Peyer's patch (tissue), 4 donors: ENCODE measurements around the gene MAP1B.

ENCODE experiments used
- CTCF ChIP-seq, 6 experiments: fragments of 450-650 bp in 4 of 6; fragments of 200-600 bp in 2 of 6; sonication (generic) in 1 of 6; IDR thresholded peaks; one replicate each; pipeline ENCODE4 v1.5.1; 2017 to 2019; ENCODE audit warnings: antibody characterized with exemption in 6 of 6, mild to moderate bottlenecking in 3 of 6, moderate library complexity in 1 of 6
- POLR2A ChIP-seq, 2 donors: fragments of 450-650 bp; IDR thresholded peaks; one replicate each; pipeline ENCODE4 v1.5.1; 2017; ENCODE audit warnings: antibody characterized with exemption in 2 of 2, mild to moderate bottlenecking in 2 of 2, moderate library complexity in 2 of 2

GRCh38 chr5:72117307-72117706 lies 10.0 kb downstream of the MAP1B start:
- TF ChIP-seq CTCF (IDR thresholded peaks at IDR 0.05), result no peak
- no peak for TF ChIP-seq POLR2A (IDR thresholded peaks at IDR 0.05)
